ENCODE measurements around the gene TBPL1. TPM values are rescaled to one million over a fixed set of nuclear protein-coding genes. Genes with fewer than 3 reads are reported as not detected.

The TBPL1 gene
- total and polyA plus RNA-seq, 10 of the 15 experiments (the other 5 are each of a cell fraction or from before 2014, with no cell fraction given): 34.6 to 71.2 (median 43.0) TPM

DNA sequence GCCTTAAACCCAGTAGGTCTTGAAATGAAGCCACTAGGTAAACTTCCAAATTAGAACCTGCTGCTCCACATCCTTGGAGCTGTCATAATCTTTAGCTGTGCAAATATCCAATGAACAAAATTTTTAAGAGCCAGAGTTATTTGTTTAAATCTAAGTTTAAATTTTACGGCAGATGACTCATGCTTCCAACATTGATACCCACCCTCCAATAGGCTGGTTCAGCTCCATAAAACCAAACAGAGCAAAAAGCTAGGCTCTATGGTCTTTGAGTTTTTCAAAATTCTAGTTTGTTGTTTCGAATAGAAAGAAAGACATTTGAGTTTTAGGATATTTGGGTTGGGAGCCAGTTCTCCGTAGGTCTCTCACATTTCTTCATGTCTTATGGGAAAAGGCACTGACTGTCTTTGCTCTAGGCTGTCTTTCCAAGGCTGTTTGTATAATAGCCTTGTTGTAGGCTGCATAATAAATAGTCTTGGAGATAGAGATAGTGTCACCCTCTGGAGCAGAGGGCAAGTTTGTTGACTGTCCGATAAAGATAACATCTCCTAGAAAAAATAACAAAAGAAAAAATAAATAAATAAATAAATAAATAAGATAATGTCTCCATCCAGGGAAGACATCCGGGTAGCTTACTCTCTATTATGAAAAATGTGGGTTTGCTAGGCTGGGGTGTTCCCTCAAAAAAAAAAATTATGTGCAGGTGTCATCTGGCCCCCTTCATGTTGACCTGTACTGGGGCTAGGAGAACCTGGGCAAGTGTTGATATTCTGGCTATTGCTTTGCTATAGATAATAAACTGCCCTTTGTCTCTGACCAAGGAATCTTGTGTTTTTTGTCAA is 62.9 kb downstream of the TBPL1 start:
- CTCF ChIA-PET: no interaction called here
- FAIRE-seq (no peak), ATAC-seq (no peak), DNase-seq (ENCODE audit: low read depth, low spot score) (no peak)
- SMC1A ChIA-PET (ENCODE audit: uncharacterized antibody, unreplicated experiment): interaction anchor here (0.6 kb wide), 1 partner anchor 10 kb away, joined by 3 read pairs; no protein-coding TSS in a partner anchor
- Histone ChIP-seq H3K9me3 (replicated peaks; ENCODE audit: control insufficient read depth, insufficient read depth, low read length) (no peaks in the 10 kb centered on the region), H3K4me3 (no peak overlapping the region), H3K27me3 (replicated peaks in 1 of 2; ENCODE audit: control insufficient read depth in 2 of 2, insufficient read depth in 2 of 2, low read length in 1 of 2) (peaks cover 0 to 3% of the 10 kb centered on the region in 2 experiments; a peak in 1 of 4 replicates), H3K36me3 (ENCODE audit: control insufficient read depth in 2 of 2, insufficient read depth in 2 of 2, low read length in 1 of 2) (no peaks in the 10 kb centered on the region), H3K4me2 (ENCODE audit: control insufficient read depth, insufficient read depth) (no peak overlapping the region), H3K9ac (ENCODE audit: control insufficient read depth, insufficient read depth, low read length) (no peak overlapping the region), H3K79me2 (ENCODE audit: control insufficient read depth, insufficient read depth, low read length) (no peaks in the 10 kb centered on the region), H4K20me1 (ENCODE audit: control insufficient read depth, insufficient read depth) (no peaks in the 10 kb centered on the region), H3K4me1 (ENCODE audit: control insufficient read depth, insufficient read depth, low read length) (no peaks in the 10 kb centered on the region), H2AFZ (ENCODE audit: control insufficient read depth, low read depth, low read length) (no peak overlapping the region), H3K27ac (ENCODE audit: control insufficient read depth, insufficient read depth) (no peak overlapping the region)
- in situ Hi-C loops (cut with MboI) (no loop called here), intact Hi-C loops (cut with micrococcal nuclease; ENCODE audit: unreplicated experiment) (no loop called here)
- WGBS (ENCODE audit: insufficient coverage, insufficient replicate concordance, low lambda C conversion rate, missing lambda C conversion rate): 53% methylated on average over 5 of the region's 5 CpGs
- RAD21 ChIA-PET (ENCODE audit: unreplicated experiment): no interaction called here
- BruUV-seq (replicated peaks): no TSS peak
- POLR2A ChIA-PET: no interaction called here
- TF ChIP-seq ESRRA (IDR thresholded peaks at IDR 0.05; ENCODE audit: low read length) (no peak), SMAD1 (IDR thresholded peaks at IDR 0.05; ENCODE audit: low read depth, partially characterized antibody) (no peak), EED (IDR thresholded peaks at IDR 0.05; ENCODE audit: low read depth) (no peak), SIN3A (IDR thresholded peaks at IDR 0.05; ENCODE audit: low read depth, low read length) (no peak), DPF2 (IDR thresholded peaks at IDR 0.05) (no peak), MEF2B (IDR thresholded peaks at IDR 0.05; ENCODE audit: partially characterized antibody, poor library complexity, severe bottlenecking) (no peak), IKZF2 (IDR thresholded peaks at IDR 0.05) (no peak), TCF7 (IDR thresholded peaks at IDR 0.05; ENCODE audit: borderline replicate concordance) (no peak), CBX5 (IDR thresholded peaks at IDR 0.05; ENCODE audit: low read depth) (no peak), SUPT20H (IDR thresholded peaks at IDR 0.05; ENCODE audit: borderline replicate concordance, control insufficient read depth, low read depth, low read length) (no peak)
- TF ChIP-seq, protein P1, sequence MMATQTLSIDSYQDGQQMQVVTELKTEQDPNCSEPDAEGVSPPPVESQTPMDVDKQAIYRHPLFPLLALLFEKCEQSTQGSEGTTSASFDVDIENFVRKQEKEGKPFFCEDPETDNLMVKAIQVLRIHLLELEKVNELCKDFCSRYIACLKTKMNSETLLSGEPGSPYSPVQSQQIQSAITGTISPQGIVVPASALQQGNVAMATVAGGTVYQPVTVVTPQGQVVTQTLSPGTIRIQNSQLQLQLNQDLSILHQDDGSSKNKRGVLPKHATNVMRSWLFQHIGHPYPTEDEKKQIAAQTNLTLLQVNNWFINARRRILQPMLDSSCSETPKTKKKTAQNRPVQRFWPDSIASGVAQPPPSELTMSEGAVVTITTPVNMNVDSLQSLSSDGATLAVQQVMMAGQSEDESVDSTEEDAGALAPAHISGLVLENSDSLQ (IDR thresholded peaks at IDR 0.05): no peak
- TF ChIP-seq, protein P2, sequence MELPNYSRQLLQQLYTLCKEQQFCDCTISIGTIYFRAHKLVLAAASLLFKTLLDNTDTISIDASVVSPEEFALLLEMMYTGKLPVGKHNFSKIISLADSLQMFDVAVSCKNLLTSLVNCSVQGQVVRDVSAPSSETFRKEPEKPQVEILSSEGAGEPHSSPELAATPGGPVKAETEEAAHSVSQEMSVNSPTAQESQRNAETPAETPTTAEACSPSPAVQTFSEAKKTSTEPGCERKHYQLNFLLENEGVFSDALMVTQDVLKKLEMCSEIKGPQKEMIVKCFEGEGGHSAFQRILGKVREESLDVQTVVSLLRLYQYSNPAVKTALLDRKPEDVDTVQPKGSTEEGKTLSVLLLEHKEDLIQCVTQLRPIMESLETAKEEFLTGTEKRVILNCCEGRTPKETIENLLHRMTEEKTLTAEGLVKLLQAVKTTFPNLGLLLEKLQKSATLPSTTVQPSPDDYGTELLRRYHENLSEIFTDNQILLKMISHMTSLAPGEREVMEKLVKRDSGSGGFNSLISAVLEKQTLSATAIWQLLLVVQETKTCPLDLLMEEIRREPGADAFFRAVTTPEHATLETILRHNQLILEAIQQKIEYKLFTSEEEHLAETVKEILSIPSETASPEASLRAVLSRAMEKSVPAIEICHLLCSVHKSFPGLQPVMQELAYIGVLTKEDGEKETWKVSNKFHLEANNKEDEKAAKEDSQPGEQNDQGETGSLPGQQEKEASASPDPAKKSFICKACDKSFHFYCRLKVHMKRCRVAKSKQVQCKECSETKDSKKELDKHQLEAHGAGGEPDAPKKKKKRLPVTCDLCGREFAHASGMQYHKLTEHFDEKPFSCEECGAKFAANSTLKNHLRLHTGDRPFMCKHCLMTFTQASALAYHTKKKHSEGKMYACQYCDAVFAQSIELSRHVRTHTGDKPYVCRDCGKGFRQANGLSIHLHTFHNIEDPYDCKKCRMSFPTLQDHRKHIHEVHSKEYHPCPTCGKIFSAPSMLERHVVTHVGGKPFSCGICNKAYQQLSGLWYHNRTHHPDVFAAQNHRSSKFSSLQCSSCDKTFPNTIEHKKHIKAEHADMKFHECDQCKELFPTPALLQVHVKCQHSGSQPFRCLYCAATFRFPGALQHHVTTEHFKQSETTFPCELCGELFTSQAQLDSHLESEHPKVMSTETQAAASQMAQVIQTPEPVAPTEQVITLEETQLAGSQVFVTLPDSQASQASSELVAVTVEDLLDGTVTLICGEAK (IDR thresholded peaks at IDR 0.05; ENCODE audit: borderline replicate concordance): no peak
- TF ChIP-seq, protein P3, sequence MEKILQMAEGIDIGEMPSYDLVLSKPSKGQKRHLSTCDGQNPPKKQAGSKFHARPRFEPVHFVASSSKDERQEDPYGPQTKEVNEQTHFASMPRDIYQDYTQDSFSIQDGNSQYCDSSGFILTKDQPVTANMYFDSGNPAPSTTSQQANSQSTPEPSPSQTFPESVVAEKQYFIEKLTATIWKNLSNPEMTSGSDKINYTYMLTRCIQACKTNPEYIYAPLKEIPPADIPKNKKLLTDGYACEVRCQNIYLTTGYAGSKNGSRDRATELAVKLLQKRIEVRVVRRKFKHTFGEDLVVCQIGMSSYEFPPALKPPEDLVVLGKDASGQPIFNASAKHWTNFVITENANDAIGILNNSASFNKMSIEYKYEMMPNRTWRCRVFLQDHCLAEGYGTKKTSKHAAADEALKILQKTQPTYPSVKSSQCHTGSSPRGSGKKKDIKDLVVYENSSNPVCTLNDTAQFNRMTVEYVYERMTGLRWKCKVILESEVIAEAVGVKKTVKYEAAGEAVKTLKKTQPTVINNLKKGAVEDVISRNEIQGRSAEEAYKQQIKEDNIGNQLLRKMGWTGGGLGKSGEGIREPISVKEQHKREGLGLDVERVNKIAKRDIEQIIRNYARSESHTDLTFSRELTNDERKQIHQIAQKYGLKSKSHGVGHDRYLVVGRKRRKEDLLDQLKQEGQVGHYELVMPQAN (conservative IDR thresholded peaks at IDR 0.05): no peak
- TF ChIP-seq, protein P4, sequence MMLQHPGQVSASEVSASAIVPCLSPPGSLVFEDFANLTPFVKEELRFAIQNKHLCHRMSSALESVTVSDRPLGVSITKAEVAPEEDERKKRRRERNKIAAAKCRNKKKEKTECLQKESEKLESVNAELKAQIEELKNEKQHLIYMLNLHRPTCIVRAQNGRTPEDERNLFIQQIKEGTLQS (IDR thresholded peaks at IDR 0.05; ENCODE audit: borderline replicate concordance, extremely low read depth, low read depth, low read length): no peak
- TF ChIP-seq, protein P5, sequence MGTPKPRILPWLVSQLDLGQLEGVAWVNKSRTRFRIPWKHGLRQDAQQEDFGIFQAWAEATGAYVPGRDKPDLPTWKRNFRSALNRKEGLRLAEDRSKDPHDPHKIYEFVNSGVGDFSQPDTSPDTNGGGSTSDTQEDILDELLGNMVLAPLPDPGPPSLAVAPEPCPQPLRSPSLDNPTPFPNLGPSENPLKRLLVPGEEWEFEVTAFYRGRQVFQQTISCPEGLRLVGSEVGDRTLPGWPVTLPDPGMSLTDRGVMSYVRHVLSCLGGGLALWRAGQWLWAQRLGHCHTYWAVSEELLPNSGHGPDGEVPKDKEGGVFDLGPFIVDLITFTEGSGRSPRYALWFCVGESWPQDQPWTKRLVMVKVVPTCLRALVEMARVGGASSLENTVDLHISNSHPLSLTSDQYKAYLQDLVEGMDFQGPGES (IDR thresholded peaks at IDR 0.05): no peak
